HCT116 (cell line): ENCODE data around the gene LRFN2.

Experiments used
- ELF1 ChIP-seq: IDR thresholded peaks from 2 replicates; pipeline ENCODE4 v1.6.1; 2012; ENCODE audit warnings: low read depth, borderline replicate concordance
- EZH2 ChIP-seq: fragments of 200-600 bp; sonication (generic); IDR thresholded peaks from 2 replicates; pipeline ENCODE4 v1.6.1; 2017; ENCODE audit warnings: antibody characterized with exemption, mixed run types
- POLR2A ChIP-seq: IDR thresholded peaks from 2 replicates; pipeline ENCODE4 v1.7.0; 2011; ENCODE audit warnings: borderline replicate concordance; ENCODE audit not compliant: insufficient read depth, insufficient read length; ENCODE audit errors: extremely low read depth
- POLR2AphosphoS5 ChIP-seq: IDR thresholded peaks from 2 replicates; pipeline ENCODE4 v1.6.1; 2011; ENCODE audit warnings: mild to moderate bottlenecking, low read depth, low read length, moderate library complexity
- TF ChIP-seq, protein P1 (sequence below), 3 experiments: fragments of 200-600 bp in 1 of 3; sonication (generic) in 1 of 3; IDR thresholded peaks in 2 of 3; conservative IDR thresholded peaks in 1 of 3; 2 replicates each; pipeline ENCODE4 v1.5.1; 2012 to 2017; ENCODE audit warnings: low read depth in 2 of 3, low read length in 2 of 3, antibody characterized with exemption in 1 of 3, borderline replicate concordance in 1 of 3, control low read depth in 1 of 3, mild to moderate bottlenecking in 1 of 3, mixed read lengths in 1 of 3, mixed run types in 1 of 3, moderate library complexity in 1 of 3; ENCODE audit not compliant: insufficient read depth in 1 of 3

DNA sequence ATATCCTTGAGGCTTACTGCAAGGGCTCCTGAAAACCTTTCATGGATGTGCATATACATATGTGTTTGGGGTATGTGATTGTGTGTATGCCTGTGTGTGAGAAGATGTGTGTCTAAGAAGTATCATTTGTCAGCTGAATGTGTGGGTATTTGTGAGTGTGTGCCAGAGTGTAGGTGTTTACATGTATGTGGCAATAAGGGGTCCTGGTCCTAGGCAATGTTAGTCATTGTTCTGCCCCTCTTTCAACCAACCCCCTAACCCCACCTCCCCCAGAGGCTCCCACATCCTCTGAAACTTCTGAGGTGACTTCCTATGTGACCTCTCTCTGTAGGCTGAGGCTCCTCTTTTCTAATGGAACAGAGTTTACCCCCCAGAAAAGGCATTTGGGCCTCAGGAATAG lies 186.4 kb downstream of the LRFN2 start:
- no peak for TF ChIP-seq POLR2AphosphoS5
- no peak for TF ChIP-seq POLR2A
- no peak for TF ChIP-seq EZH2
- TF ChIP-seq, protein P1, sequence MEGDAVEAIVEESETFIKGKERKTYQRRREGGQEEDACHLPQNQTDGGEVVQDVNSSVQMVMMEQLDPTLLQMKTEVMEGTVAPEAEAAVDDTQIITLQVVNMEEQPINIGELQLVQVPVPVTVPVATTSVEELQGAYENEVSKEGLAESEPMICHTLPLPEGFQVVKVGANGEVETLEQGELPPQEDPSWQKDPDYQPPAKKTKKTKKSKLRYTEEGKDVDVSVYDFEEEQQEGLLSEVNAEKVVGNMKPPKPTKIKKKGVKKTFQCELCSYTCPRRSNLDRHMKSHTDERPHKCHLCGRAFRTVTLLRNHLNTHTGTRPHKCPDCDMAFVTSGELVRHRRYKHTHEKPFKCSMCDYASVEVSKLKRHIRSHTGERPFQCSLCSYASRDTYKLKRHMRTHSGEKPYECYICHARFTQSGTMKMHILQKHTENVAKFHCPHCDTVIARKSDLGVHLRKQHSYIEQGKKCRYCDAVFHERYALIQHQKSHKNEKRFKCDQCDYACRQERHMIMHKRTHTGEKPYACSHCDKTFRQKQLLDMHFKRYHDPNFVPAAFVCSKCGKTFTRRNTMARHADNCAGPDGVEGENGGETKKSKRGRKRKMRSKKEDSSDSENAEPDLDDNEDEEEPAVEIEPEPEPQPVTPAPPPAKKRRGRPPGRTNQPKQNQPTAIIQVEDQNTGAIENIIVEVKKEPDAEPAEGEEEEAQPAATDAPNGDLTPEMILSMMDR (IDR thresholded peaks at IDR 0.05 in 2 of 3, conservative IDR thresholded peaks at IDR 0.05 in 1 of 3; ENCODE audit: borderline replicate concordance in 1 of 3, insufficient read depth in 1 of 3, low read depth in 2 of 3, low read length in 2 of 3): no peak
- TF ChIP-seq ELF1: no peak
